Vagina (tissue), 2 donors: ENCODE measurements around the gene ZNHIT3.

Source experiments
- POLR2A ChIP-seq, 2 donors: fragments of 450-650 bp; IDR thresholded peaks; one replicate each; pipeline ENCODE4 v1.6.1; 2017; ENCODE audit warnings: antibody characterized with exemption in 2 of 2, mild to moderate bottlenecking in 2 of 2, moderate library complexity in 2 of 2
- TF ChIP-seq, protein P1 (sequence below), 3 experiments: fragments of 450-650 bp in 2 of 3; fragments of 200-600 bp in 1 of 3; sonication (generic) in 1 of 3; IDR thresholded peaks; one replicate each; pipeline ENCODE4 v1.5.1; 2017 to 2019; ENCODE audit warnings: antibody characterized with exemption in 3 of 3, mild to moderate bottlenecking in 2 of 3, moderate library complexity in 2 of 3

GRCh38 chr17:36485027-36485426 lies 1.5 kb upstream of the ZNHIT3 start:
- TF ChIP-seq, protein P1, sequence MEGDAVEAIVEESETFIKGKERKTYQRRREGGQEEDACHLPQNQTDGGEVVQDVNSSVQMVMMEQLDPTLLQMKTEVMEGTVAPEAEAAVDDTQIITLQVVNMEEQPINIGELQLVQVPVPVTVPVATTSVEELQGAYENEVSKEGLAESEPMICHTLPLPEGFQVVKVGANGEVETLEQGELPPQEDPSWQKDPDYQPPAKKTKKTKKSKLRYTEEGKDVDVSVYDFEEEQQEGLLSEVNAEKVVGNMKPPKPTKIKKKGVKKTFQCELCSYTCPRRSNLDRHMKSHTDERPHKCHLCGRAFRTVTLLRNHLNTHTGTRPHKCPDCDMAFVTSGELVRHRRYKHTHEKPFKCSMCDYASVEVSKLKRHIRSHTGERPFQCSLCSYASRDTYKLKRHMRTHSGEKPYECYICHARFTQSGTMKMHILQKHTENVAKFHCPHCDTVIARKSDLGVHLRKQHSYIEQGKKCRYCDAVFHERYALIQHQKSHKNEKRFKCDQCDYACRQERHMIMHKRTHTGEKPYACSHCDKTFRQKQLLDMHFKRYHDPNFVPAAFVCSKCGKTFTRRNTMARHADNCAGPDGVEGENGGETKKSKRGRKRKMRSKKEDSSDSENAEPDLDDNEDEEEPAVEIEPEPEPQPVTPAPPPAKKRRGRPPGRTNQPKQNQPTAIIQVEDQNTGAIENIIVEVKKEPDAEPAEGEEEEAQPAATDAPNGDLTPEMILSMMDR (IDR thresholded peaks at IDR 0.05): no peak
- TF ChIP-seq POLR2A (IDR thresholded peaks at IDR 0.05): no peak
